Fibroblast of skin of scalp (primary cell): ENCODE measurements around the gene MS4A1. TPM values are rescaled to one million over a fixed set of nuclear protein-coding genes. Genes with fewer than 3 reads are reported as not detected.
"Not testable (repeated sequence)": the region's sequence is repeated elsewhere in the genome, so short reads cannot be mapped to it uniquely, and the experiment has no call there.

Experiments used
- DNase-seq: peaks from one replicate; pipeline ENCODE4 v3.0.0-alpha.2; 2013
- polyA plus RNA-seq, 2 experiments: library from polyadenylated mRNA; unstranded; fragments of 120-200 nt; gene quantifications; one replicate each; pipeline ENCODE4 v1.2.1, GENCODE V29; 2013; ENCODE audit not compliant: insufficient read length in 2 of 2

MS4A1 gene
- not detected for polyA plus RNA-seq (2013, experiment 1 of 2; ENCODE audit: insufficient read length)
- not detected for polyA plus RNA-seq (2013, experiment 2 of 2; ENCODE audit: insufficient read length)

- DNase-seq = no peak
Measured at GRCh38 chr11:60455531-60456042, at the start of gene MS4A1. TSS of gene MS4A1 (plus strand) at chr11:60455847. CDS start at chr11:60462375, 6,528 bp downstream.

- DNase-seq = no peak
Measured at GRCh38 chr11:60420015-60420414, 35.6 kb upstream of the MS4A1 start.

GRCh38 chr11:60422609-60423008 lies 33.0 kb upstream of the MS4A1 start:
- DNase-seq = no peak

- DNase-seq = no peak
Measured at GRCh38 chr11:60428517-60428916, 27.1 kb upstream of the MS4A1 start.

DNA sequence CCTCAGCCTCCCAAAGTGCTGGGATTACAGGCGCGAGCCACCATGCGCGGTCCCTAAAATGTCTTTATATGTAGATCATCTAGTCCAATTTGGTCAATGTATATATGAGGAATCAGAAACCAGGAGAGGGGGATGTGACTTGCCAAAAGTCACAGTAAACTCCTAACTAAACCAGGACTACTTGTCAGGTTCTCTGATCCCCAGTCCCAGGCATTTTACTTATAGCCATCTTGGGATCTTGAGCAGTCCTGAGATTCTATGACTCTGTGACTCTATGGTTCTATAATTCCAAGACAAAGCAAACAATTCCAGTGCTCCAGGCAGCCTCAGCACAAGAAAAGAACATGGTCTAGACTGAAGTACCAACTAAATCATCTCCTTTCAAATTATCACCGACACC lies 26.4 kb upstream of the MS4A1 start, which contains the start of gene MS4A5:
Gene MS4A5, plus strand, starts transcription at position 301 of the 400 bp plus-strand sequence. CDS start 103 bp downstream, outside the sequence.
- DNase-seq = no peak

DNA sequence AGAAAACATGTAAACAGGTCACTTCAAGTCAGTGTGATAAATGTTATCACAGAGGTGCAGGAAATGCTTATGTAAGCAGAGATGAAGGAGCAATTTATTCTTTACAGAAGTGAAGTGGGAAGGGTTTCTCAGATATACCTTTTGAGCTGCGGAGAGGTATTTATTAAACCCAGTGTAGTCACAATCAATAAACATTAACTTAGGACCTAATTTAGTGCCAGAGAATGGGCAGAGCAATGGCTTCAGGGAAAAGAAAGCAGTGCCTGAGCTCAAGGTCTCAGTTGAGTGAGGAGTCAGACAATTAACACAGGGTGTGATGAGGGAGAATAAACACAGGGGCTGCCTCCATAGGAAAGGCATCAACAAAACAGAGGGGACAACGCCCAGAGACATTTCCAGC lies 24.4 kb upstream of the MS4A1 start:
- DNase-seq = no peak

- no peak for DNase-seq
Measured at GRCh38 chr11:60433401-60433800, 22.2 kb upstream of the MS4A1 start.

- DNase-seq = no peak
Measured at GRCh38 chr11:60447070-60447469, 8.6 kb upstream of the MS4A1 start.

GRCh38 chr11:60447846-60448245 lies 7.8 kb upstream of the MS4A1 start:
- no peak for DNase-seq

- not testable (repeated sequence) for DNase-seq
Measured at GRCh38 chr11:60451185-60451584, 4.5 kb upstream of the MS4A1 start.

GRCh38 chr11:60454212-60454611 lies 1.4 kb upstream of the MS4A1 start:
- DNase-seq = no peak

DNA sequence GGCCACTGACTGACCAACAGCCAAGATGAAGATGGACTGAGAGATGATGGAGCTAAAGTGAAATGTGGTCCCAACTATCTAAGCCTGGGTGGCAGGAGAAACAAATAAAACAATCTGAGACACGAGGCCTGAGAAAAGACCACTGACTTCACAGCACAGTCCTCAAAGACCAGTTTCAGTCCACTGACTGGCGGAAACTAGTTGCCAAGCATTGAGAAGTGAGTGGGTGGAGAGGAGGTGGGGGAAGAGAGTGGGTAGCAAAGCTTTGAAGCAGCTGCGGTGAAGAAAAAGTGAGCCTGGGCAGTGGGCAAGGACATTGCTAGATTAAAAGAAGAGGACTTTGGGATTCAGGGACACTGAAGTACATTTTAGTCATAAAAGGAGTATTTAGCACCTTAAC lies 1.9 kb downstream of the MS4A1 start:
- DNase-seq = no peak

DNA sequence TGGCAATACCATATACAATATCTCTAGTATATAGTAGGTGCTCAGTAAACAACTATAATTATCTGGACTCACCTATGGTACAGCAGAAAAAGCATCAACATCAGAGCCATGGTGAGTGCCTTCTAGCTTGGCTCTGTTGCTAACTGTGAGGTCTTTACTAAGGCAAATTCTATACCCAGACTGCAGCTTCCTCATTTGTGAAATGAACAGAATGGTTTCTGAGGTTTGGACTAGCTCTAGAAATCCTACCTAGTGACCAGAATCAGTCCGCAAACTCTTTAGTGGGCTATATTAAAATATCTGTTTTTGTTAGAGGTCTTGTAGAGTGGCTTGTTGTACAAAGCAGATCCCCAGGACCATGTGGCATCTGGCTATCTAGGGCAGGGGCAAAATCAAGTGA lies 3.7 kb downstream of the MS4A1 start:
- DNase-seq = no peak

DNA sequence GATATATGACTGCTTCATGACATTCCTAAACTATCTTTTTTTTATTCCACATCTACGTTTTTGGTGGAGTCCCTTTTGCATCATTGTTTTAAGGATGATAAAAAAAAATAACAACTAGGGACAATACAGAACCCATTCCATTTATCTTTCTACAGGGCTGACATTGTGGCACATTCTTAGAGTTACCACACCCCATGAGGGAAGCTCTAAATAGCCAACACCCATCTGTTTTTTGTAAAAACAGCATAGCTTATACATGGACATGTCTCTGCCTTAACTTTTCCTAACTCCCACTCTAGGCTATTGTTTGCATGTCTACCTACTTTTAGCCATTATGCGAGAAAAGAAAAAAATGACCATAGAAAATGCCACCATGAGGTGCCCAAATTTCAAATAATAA lies 13.2 kb downstream of the MS4A1 start:
- no peak for DNase-seq

DNA sequence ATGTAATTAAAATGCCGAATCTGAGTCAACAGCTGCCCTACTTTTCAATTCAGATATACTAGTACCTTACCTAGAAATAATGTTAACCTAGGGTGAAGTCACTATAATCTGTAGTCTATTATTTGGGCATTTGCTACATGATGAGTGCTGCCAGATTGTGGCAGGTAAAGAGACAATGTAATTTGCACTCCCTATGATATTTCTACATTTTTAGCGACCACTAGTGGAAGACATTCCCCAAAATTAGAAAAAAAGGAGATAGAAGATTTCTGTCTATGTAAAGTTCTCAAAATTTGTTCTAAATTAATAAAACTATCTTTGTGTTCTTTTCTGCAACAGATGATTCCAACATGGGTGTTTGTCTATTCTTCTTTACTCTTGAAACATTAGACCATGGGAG lies 14.1 kb downstream of the MS4A1 start:
- no peak for DNase-seq

- DNase-seq = no peak
Measured at GRCh38 chr11:60477035-60477445, 21.4 kb downstream of the MS4A1 start.

DNA sequence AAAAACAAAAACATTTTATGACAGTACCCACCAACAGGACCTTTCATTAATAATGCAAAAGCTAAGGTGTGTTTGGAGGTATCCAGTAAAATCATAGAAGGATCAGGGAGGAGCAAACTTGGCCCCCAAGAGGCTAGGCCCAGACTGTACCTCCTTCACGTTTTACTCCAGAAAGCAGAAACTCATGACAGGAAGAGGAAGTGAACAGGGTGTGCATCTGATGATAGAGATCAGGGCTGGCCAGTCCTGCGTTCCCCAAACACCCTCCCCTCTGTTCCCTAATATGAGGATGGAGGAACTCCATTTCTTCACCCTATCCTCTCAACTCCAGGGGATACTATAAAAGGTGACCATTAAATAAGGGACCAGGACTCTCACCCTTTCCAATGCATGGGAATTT lies 26.7 kb downstream of the MS4A1 start:
- no peak for DNase-seq

DNA sequence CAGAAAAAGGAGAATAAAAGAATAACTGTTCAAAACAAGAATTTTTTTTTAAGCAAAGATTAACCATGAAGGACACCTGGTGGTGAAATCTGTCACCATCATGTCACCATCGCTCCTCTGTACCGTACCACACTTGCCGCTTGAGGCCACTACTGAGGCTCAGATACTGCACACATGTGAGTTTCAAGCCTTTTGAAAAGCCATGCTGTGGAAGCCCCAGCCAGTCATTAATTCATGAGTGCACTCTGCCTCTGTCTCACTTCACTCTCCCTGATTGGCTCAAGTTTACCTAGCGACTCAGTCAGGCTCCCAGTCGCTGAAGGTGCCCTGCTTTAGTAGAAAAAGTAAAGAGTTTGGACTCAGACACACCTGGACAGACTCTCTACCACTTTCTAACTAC lies 30.3 kb downstream of the MS4A1 start:
- DNase-seq = no peak

DNA sequence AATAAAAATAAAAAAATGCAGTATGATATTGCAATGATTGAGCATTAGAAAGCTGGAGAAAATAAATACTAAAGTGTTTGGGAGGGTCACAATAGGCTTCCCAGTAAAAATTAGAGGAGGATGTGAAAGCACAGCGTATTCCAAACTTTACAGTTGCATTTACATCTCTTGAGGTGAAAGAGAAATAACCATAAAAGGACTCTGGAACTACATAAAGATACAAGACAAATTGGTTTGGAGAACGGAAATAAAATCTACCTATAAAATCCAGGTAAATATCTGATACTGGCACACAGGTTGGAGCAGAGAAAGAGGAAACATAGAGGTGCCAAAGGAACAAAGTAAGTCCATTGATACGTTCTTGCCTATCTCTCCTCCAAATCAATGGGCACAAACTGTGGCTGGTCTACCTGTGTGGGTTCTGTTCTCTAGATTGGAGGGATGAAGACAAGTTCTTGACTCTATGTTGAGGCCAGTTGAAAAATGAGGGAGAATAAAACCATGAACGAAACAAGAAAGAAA lies 36.9 kb downstream of the MS4A1 start, which contains the start of gene MS4A12:
Gene MS4A12, plus strand, starts transcription at position 291 of the 522 bp plus-strand sequence. CDS start 4,541 bp downstream, outside the sequence.
- DNase-seq = no peak

DNA sequence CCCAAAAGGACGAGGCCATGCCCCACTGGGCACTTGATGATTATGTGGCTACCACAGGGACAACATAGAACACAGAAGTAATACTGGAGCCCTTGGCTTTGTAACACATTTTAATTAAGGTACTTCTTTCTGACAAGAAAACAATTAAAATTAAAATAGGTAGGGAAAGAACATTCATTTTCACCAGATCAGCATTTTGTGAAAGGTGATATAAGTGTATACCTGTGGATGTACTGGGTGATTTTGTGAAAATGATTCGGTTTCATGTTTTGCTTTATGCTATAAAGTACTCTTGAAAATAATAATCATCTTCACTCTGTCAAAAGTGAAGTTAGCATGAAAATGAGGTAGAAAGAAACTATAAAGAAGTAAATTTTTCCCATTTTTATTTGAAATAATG lies 37.8 kb downstream of the MS4A1 start:
- DNase-seq = no peak

GRCh38 chr11:60498399-60498798 lies 42.8 kb downstream of the MS4A1 start:
- DNase-seq = no peak

- no peak for DNase-seq
Measured at GRCh38 chr11:60498853-60499252, 43.2 kb downstream of the MS4A1 start.

GRCh38 chr11:60500276-60500910 lies 44.7 kb downstream of the MS4A1 start:
- peak; percentile 1 for DNase-seq

GRCh38 chr11:60502221-60502775 lies 46.7 kb downstream of the MS4A1 start:
- no peak for DNase-seq
